PC-9 (cell line): ENCODE data around the gene RUNX1.

Experiments used
- CTCF ChIP-seq: fragments of 200-600 bp; sonication (generic); conservative IDR thresholded peaks from 2 replicates; pipeline ENCODE4 v1.6.1; 2017; ENCODE audit warnings: mixed run types, antibody characterized with exemption, mild to moderate bottlenecking, moderate library complexity
- EZH2 ChIP-seq: fragments of 200-600 bp; sonication (generic); IDR thresholded peaks from 2 replicates; pipeline ENCODE4 v1.8.0; 2017; ENCODE audit warnings: antibody characterized with exemption, low read depth

- TF ChIP-seq CTCF, result no peak
- TF ChIP-seq EZH2, result no peak
Observed at GRCh38 chr21:34783815-34784214, 265.3 kb downstream of the RUNX1 start.
